ENCODE data around the gene SLC9A9.
"Not testable (repeated sequence)": the region's sequence is repeated elsewhere in the genome, so short reads cannot be mapped to it uniquely, and the experiment has no call there.

Gene SLC9A9

DNA sequence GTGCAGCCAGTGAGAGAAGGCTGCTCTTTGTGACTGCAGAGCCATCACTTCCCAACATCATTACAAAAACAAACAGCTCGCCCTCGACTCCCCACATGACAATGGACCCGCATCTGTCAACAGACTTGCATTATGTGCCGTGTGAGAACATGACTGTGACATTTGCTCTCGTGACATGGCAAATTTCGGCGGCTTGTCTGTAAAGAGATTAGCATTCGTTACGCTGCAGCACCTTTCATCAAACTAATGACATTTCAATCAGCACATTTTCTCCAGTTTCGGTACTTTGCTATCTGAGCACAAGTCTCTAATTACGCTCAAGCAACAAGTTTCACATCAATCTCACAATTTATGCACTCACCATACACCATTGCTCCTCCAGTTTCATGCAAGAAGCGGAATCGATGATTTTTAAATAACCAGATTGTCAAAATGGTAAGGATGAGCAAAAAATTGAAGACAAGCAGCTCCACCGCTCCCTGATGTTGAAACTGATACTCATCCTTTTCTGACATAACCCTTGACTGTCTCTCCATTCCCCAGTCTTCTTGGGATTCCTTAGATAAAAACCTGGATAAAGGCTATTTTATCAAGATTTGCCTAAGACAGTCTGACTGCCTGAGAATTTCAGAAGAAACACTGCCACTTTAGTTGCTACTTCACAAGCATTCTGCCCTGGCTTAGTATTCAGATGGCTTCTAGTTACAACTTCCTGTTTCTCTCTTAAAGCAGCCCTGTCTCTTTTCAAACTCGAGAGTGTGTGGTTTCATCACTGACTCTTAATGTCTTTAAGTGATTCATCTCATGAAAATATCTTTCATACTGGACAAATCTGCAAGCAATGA, at the start of gene SLC9A9:
SLC9A9 (minus strand) TSS at position 682 of the 845 bp plus-strand sequence; CDS start at position 536, 146 bp downstream.
- DNase-seq (ENCODE audit: low read depth in 2 of 2): peak in 1 of 2 donors; percentile 18

DNA sequence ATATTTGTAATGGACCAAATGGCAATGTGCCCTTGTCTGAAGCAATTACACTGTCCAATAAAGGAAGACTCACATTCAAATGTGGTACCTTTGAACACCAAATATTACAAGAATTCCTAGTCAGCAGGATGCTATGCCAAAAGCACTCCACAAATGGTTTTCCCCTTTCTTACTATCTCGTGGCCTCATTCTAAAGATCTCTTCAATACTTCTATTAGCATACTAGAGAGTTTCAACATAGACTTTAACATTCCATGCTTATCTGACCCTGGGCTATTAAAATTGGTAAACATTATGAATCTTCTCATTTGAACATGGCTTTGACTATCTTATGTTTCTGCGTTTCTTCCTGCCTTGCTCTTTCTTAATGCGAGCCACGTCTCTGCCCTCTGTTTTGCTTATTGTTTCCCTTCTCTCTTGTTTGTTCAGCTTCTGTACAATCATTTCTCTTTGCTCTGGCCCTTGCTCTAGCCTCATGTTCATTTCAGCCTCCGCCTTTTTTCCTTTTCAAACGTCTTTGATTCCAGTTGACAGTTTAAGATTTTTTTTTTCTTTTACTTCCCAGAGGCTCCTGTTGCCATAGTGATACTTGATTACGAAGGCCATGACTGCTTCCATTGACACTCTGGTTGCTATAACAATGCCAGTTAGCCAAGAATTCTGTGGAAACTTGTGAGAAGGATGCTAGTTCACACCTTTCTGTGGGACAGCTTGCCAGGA, 49.5 kb upstream of the SLC9A9 start:
- no peak for DNase-seq (ENCODE audit: low read depth in 2 of 2)

DNA sequence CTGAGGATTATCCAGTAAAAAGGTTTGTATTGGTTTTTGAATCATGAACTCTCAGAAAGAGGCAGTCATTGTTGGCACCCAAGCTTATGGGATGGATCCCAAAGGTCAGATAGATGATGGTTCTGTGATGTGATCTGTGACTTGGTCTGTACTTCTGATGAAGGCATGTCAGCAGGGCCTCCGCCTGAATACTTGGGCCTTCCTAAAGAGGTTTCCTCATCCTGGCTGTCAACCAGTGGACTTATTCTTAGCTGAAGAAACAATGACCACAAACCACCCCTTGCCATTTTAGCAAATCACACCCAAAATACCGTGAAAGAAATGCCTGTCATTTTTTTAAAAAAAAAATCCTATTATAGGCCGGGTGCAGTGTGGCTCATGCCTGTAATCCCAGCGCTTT, 48.2 kb upstream of the SLC9A9 start:
- DNase-seq (ENCODE audit: low read depth in 2 of 2): no peak

DNA sequence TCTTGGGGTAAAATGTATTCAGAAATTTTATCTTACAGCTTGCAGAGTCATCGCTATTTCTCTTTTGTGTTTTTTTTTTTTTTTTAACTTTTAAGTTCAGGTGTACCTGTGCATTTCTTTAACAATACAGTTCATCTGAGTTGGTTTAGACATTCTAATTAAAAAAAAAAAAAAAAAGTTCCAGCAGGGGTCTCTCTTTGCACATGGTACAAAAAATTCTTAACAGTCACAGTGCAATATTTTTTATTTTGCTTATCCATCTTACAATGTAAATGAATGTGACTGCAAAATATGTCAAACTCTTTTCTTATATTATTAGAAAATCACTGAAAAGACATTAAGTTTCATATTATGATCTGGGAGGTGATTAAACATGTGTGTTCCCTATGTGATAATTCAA, 47.5 kb upstream of the SLC9A9 start:
- DNase-seq (ENCODE audit: low read depth in 2 of 2): no peak

DNA sequence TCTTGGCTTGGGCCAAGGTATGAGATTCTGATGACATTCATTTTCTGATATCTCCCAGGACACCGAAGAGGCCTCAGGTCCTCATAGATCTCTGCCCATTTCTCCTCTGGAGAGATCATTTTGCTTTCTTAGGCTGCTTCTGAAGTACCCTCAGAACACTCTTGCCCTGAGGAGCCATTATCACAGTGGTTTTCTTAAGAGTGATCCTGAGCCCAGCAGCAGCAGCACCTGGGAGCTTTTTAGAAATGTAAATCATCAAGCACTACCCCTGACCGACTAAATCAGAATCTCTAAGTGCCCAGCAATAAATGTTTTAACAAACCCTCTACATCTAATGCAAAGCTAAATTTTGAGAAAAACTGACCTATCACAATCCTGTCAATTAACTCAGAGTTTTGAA, 40.6 kb upstream of the SLC9A9 start:
- no peak for DNase-seq (ENCODE audit: low read depth in 2 of 2)

DNA sequence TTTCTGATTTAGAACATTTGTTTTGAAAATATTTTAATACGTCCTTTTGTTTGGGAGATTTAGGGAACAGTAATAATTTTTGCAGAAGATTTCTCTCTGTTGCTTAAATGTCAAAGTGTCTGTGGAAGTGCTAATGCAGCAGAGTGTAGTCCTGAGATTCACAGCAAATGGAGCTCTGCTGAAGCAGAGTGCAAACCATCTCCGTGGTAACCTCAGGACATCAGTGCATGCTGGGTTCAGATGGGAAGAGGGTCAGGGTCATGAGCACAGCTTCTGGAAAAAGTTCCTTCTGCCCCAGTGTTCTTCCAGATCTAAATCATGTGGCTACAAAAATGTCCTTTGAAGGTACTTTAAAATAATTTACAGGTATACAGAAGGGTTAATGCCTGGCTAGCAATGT, 39.9 kb upstream of the SLC9A9 start:
- DNase-seq (ENCODE audit: low read depth in 2 of 2): no peak

DNA sequence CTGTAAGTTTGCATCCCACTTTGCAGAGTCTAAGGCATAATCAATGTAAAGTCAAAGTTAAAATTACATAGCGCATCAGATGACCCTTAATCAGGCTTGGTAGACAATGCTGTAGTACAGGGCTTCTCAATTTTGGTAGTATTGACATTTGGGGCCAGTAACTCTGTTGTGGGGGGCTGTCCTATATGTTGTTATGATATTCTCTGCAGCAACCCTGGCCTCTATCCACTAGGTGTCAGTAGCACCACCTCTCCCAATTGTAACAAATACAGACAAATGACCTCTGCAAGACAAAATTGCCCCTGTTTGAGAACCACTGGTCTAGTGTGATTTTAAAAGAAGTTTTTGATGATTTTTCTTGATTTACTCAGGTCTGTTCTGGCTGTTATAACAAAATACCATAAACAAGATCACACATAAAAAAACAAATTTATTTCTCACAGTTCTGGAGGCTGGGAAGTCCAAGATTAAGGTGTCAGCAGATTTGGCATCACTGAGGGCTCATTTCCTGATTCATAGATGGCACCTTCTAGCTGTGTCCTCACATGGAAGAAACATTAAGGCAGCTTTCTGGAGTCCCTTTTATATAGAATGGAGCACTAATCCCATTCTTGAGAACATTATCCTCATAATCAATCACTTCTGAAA, 37.6 kb upstream of the SLC9A9 start:
- DNase-seq (ENCODE audit: low read depth in 2 of 2): peak in 1 of 2 donors; percentile 3

DNA sequence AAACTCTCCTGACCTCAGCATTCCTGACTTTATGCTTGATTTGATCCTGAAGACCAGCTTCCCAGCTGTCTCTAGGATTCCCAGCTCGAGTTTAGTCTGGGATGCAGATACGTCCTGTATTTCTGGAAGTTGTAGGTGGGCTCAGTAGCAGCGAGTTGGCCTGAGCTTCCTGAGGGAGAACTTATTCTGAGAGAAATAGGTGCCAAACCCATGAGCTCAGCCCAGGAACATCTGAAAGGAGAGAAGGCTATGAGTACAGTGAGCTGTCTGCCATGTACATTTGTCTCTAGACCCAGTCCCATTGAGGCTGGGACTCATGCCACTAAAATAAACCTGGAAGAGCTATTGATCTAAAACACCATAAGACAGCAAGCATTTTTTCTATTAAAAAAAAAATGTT, 36.6 kb upstream of the SLC9A9 start:
- no peak for DNase-seq (ENCODE audit: low read depth in 2 of 2)

DNA sequence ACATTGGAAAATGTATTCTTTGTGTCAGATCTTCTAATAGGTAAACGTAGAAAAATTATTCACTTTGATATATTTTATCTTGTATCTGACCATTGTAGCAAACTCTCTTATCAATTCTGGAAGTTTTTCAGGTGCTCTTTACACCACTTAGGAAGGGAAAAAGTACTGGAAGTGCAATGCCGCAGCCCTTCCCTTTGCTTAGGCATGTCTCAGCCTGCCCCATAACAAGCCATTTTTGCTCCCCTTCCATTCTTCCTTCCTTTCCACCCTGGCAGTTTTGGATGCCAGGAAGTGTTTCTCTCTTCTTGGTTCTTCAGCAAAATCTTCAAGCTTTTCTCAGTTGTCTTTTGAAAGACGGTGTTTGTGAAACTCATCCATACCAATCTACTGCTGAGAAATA, 34.9 kb upstream of the SLC9A9 start:
- no peak for DNase-seq (ENCODE audit: low read depth in 2 of 2)

DNA sequence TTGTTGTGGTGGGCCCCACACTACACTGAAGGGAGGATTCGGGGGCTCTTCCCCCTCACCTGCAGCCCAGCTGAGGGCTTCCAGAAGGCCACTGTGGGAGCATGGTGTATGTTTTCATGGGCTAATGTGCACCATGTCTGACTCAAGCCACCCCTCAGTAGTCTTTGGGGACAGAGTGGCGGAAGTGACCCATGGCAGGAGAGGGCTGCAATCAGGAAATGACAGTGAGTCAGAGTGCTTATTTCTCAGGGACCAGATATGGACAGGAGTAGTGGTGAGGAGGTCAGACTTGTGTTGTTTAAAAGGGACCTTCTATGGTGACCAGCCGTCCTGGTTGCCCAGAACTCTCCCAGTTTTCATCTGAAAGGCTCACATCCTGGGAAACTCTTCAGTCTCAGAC, 32.8 kb upstream of the SLC9A9 start:
- no peak for DNase-seq (ENCODE audit: low read depth in 2 of 2)

DNA sequence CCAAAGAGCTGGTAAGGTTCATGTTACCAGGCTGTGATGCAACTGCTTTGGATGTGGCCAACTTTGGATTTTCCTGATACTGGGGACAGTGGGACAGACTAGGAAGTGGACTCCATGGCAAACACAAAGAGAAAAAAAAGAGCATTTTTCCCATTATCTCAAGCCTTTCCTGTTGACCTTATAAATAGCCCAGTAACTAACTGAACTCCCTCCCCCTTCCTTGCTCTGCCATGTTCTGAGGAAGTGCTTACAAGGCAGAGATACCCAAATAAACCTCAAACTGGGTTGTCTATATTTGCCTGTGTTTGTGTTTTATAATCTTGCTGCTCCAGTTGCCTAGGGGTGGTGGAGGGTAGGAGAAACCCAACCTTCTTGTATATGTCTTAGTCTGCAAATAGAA, 27.3 kb upstream of the SLC9A9 start:
- DNase-seq (ENCODE audit: low read depth in 2 of 2): no peak

DNA sequence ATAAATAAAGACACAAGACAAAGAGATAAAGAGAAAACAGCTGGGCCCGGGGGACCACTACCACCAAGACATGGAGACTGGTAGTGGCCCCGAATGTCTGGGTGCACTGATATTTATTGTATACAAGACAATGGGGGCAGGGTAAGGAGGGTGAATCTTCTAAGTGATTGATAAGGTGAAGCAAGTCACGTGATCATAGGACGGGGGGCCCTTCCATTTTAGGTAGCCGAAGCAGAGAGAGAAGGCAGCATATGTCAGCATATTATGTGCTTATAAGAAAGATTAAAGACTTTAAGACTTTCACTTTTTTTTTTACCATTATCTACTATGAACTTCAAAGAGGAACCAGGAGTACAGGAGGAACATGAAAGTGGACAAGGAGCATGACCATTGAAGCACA, 25.3 kb upstream of the SLC9A9 start:
- DNase-seq (ENCODE audit: low read depth in 2 of 2): not testable (repeated sequence)

DNA sequence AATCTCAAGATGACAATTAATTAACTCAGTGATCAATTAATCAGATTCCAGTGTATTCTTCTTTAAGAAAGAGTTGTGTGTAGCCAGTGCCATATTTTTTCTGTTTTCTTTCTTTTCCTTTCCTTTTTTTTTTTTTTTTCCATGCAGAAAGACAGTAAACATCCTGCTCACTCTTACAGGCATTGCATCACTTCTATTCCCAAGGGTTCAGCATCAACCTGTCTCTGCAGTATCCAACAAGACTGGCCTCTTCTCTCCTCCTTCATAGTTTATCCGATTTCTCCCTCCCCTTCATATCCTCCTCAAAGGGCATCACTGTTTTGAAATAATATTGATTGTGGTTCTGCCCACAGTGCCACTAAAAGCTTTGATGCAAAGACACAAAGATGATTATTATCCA, 17.0 kb upstream of the SLC9A9 start:
- no peak for DNase-seq (ENCODE audit: low read depth in 2 of 2)

DNA sequence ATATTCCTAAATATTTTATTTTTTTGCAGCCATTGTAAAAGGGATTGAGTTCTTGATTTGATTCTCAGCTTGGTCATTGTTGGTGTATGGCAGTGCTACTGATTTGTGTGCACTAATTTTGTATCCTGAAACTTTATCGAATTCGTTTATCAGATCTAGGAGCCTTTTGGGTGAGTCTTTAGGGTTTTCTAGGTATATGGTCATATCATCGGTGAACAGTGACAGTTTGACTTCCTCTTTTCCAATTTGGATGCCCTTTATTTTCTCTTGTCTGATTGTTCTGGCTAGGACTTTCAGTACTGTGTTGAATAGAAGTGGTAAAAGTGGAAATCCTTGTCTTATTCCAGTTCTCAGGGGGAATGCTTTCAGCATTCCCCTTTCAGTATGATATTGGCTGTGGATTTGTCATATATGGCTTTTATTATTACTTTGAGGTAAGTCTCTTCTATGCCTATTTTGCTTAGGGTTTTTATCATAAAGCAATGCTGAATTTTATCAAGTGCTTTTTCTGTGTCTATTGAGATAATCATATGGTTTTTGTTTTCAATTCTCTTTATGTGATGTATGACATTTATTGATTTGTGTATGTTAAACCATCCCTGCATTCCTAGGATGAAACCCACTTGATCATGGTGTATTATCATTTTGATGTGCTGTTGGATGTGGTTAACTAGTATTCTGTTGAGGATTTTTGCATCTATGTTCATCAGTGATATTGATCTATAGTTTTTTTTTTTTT, 11.4 kb upstream of the SLC9A9 start:
- no peak for DNase-seq (ENCODE audit: low read depth in 2 of 2)

DNA sequence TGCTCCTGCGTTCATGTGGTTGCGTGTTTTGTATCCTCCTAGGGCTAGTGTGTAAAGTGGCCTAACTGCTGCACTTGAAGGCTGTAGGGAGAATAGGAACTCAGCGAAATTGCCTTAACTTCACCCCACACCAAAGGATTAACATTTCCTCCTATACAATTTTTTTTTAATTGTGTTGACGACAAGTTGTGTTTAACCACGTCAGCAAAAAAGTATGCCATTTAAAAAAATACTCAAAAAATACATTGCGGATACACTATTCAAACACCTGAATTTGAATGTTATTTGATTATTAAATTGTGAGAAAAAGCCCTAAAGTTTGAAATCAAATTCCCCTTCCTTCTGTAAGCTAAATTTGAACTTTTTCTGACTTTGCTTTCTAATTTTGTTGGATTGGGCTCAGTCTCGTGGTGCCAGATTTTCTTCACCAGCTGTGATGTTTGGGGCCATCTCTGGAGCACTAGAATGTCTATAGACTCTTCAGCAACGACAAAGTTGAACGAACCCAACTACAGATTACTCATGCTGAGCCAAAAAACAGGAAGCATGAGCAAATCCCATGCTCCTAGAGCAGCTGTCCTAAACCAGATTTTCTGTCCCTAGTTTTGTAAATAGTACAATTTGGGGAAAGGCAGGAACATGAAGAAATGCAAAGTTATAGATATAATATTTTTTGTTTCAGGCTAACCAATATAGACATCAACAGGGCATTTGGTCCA, 8.1 kb upstream of the SLC9A9 start:
- no peak for DNase-seq (ENCODE audit: low read depth in 2 of 2)

DNA sequence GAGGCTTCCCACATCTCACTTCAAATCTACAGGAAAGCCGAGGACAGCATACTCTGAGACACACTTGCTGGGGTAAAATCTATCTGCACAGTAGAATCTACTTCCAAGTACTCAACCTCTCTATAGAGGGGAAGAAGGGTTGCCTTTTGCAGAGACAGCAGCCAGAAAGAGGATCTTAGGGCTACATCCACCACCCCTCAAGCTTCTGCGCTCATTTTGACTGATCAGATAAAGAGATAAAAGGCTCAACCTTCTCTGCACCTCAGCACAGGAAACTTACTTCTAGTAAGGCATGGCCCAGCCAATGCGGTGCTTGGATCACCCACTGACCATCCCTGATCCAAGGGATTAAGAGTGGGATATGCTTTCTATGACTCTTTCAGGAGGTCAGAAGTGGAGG, 6.9 kb upstream of the SLC9A9 start:
- DNase-seq (ENCODE audit: low read depth in 2 of 2): no peak

DNA sequence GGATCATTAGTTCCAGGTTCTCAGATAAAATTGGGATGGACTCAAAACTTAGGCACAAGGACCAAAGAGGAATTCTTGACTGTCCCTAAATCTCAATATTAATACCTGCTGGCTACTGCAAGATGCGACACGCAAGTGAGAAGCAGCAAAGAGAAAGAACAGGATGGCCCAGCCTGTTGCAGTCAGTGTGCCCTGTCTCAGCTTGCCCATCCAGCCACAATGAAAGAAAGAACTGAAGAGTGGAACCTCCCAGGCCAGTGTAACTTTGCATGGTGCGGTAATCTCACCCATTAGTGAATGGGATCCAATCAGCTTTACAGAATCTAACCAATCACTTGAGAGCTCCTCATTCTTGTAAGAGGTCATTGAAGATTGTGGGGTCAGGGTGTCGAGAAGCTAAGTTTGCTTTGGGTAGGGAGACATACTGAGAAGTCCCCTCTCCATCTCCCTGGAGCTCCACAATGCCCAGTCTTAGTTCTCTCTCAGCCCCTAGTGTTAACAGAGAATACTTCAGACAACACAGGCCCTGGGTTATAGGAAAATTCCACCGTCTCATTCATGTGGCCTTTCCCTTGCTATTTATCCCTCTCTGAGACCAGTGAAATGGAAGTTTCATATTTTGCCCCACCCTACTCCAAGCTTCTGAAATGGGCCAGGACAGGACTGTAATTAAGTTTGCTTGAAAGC, 3.2 kb upstream of the SLC9A9 start:
- DNase-seq (ENCODE audit: low read depth in 2 of 2): no peak

DNA sequence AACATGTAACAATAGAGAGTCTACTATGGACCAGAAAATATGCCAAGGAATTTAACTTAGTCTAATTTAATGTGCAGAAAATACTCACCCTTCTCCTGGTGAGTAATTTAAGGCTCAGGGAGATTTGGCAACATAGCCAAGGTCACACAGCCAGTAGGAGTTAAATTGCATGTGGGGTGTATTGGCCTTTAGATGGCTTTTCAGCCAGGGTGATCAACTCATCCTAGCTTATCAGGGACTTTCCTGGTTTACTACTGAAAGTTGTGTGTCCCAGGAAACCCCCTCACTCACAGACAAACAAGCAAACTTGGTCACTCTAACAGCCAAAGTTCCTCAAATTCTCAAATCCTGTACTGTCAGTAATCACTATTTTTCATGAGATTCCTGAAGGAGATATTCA, 2.6 kb upstream of the SLC9A9 start:
- no peak for DNase-seq (ENCODE audit: low read depth in 2 of 2)

DNA sequence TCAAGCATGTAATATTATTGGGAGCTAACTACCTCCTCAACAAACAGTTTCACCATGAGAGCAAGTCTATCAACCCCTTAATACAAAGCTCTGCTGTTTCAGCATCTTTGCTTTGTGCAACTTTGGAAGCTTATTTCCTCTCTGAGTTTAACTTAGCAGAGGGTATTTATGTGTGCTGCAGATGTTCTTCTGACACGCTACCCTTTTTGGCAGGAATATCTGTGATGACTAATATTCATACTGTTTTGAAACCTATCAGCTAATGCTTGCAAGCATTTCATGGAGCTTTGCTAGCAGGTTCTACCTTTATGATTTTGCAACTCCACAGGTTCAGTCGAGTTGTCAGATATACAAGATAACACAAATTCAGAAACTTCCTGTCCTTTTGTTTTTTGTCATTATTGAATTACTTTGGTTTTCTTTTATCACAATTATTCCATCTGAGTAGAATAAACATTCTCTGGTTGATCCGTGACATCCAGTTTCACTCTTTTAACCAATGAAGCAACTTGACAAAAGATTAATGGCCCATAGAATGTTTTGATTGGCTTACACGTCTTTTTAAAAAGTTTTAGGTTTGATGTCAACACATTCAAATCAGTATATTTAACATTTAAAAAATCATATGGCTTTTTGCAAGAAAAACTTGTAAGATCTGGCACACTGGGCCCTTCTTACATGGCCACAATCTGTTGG, 1.7 kb upstream of the SLC9A9 start:
- no peak for DNase-seq (ENCODE audit: low read depth in 2 of 2)

DNA sequence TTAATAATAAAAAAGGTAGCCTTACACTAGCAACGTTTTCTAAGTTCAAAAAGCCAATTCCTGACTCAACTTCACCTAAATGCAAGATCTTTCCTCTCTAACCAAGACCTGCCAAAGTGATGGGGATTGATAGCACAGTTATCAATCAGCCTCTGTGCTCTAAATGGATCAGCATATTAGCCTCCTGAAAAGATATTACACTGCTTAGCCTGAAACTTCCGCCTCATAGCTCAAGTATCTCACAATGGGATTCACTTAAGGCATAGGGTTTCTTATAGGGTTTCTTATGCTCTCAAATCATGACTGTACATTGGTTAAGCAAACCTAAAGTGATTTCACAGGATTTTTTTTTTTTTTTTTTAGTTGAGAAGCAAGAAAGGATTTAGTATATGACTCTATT, 436 bp upstream of the SLC9A9 start:
- DNase-seq (ENCODE audit: low read depth in 2 of 2): no peak
